HEK293 (cell line): ENCODE measurements around the gene CCDC34.
A peak's percentile ranks its signal among the peaks of the same experiment; 100 is the strongest.

Experiments
- CTCF ChIA-PET: fragments of 350-600 bp; formaldehyde crosslinking; extraction: SDS; loops from one replicate; lab custom pipeline; 2021; ENCODE audit warnings: antibody characterized with exemption; lab: Yijun Ruan, JAX
- POLR2A ChIA-PET: fragments of 300-600 bp; formaldehyde crosslinking; extraction: SDS; loops from one replicate; lab custom pipeline; 2020; ENCODE audit warnings: antibody characterized with exemption, inconsistent platforms; lab: Yijun Ruan, JAX
- H3K27ac ChIP-seq: fragments of 200-500 bp; sonication (Bioruptor generic); 2 replicates; pipeline ENCODE4 v1.5.1; 2014; ENCODE audit warnings: low read depth, low read length, control low read depth, inconsistent platforms; ENCODE audit errors: extremely low read depth
- H3K36me3 ChIP-seq, 2 experiments: fragments of 200-500 bp in 1 of 2; sonication (Bioruptor generic) in 1 of 2; 1 replicate in 1 of 2; 2 replicates in 1 of 2; pipeline ENCODE4 v1.5.1; 2014 to 2017; ENCODE audit warnings: inconsistent platforms in 2 of 2, low read length in 2 of 2; ENCODE audit not compliant: control insufficient read depth in 2 of 2, insufficient read depth in 1 of 2
- H3K4me1 ChIP-seq: fragments of 200-500 bp; sonication (Bioruptor generic); 2 replicates; pipeline ENCODE4 v1.5.1; 2014; ENCODE audit warnings: mild to moderate bottlenecking, low read length, inconsistent platforms; ENCODE audit not compliant: control insufficient read depth, insufficient read depth
- H3K4me3 ChIP-seq: 2 replicates; pipeline ENCODE4 v1.5.1; 2011; ENCODE audit warnings: low read depth, mild to moderate bottlenecking, control low read depth, low read length, moderate library complexity
- H3K9me3 ChIP-seq: fragments of 200-500 bp; sonication (Bioruptor generic); 2 replicates; pipeline ENCODE4 v1.5.1; 2014; ENCODE audit warnings: low read depth, low read length, inconsistent platforms; ENCODE audit not compliant: control insufficient read depth, insufficient read depth
- FEZF1 ChIP-seq: fragments of 450-650 bp; formaldehyde crosslinking; IDR thresholded peaks from 2 replicates; pipeline ENCODE4 v1.5.1; 2016; ENCODE audit warnings: missing biosample characterization, missing genetic modification characterization
- MEIS1 ChIP-seq: sonication (generic); formaldehyde crosslinking; IDR thresholded peaks from 2 replicates; pipeline ENCODE4 v1.8.1; 2022; ENCODE audit warnings: missing genetic modification reagents, mild to moderate bottlenecking, borderline replicate concordance
- OSR2 ChIP-seq: fragments of 450-650 bp; formaldehyde crosslinking; IDR thresholded peaks from 2 replicates; pipeline ENCODE4 v1.5.1; 2016; ENCODE audit warnings: missing biosample characterization, missing genetic modification characterization
- SCRT1 ChIP-seq: fragments of 450-650 bp; formaldehyde crosslinking; IDR thresholded peaks from 2 replicates; pipeline ENCODE4 v1.5.1; 2016; ENCODE audit warnings: missing biosample characterization, missing genetic modification characterization, borderline replicate concordance
- SCRT2 ChIP-seq: fragments of 450-650 bp; formaldehyde crosslinking; IDR thresholded peaks from 2 replicates; pipeline ENCODE4 v1.5.1; 2016; ENCODE audit warnings: missing biosample characterization, missing genetic modification characterization
- TCF7L2 ChIP-seq: IDR thresholded peaks from 2 replicates; pipeline ENCODE4 v1.6.1; 2011; ENCODE audit warnings: low read depth, mild to moderate bottlenecking, inconsistent platforms, low read length, moderate library complexity, borderline replicate concordance
- YY1 ChIP-seq: fragments of 450-650 bp; formaldehyde crosslinking; IDR thresholded peaks from 2 replicates; pipeline ENCODE4 v1.5.1; 2018; ENCODE audit warnings: missing biosample characterization, missing genetic modification characterization
- ZBTB21 ChIP-seq: fragments of 450-650 bp; formaldehyde crosslinking; IDR thresholded peaks from 2 replicates; pipeline ENCODE4 v1.5.1; 2017; ENCODE audit warnings: missing biosample characterization, missing genetic modification characterization
- ZEB2 ChIP-seq: fragments of 450-650 bp; formaldehyde crosslinking; IDR thresholded peaks from 2 replicates; pipeline ENCODE4 v1.5.1; 2016; ENCODE audit warnings: missing biosample characterization, missing genetic modification characterization
- ZFP69B ChIP-seq: fragments of 450-650 bp; formaldehyde crosslinking; IDR thresholded peaks from 2 replicates; pipeline ENCODE4 v1.5.1; 2016; ENCODE audit warnings: missing biosample characterization, missing genetic modification characterization
- ZNF202 ChIP-seq: fragments of 450-650 bp; formaldehyde crosslinking; IDR thresholded peaks from 2 replicates; pipeline ENCODE4 v1.5.1; 2016; ENCODE audit warnings: missing biosample characterization, missing genetic modification characterization, borderline replicate concordance
- ZNF221 ChIP-seq: fragments of 450-650 bp; formaldehyde crosslinking; IDR thresholded peaks from 2 replicates; pipeline ENCODE4 v1.5.1; 2017; ENCODE audit warnings: missing biosample characterization, missing genetic modification characterization, borderline replicate concordance
- ZNF248 ChIP-seq: fragments of 450-650 bp; formaldehyde crosslinking; IDR thresholded peaks from 2 replicates; pipeline ENCODE4 v1.5.1; 2017; ENCODE audit warnings: missing biosample characterization, missing genetic modification characterization
- ZNF571 ChIP-seq: fragments of 450-650 bp; formaldehyde crosslinking; IDR thresholded peaks from 2 replicates; pipeline ENCODE4 v1.5.0; 2017; ENCODE audit warnings: missing biosample characterization, missing genetic modification characterization
- ZNF580 ChIP-seq: fragments of 450-650 bp; formaldehyde crosslinking; IDR thresholded peaks from 2 replicates; pipeline ENCODE4 v1.5.1; 2016; ENCODE audit warnings: missing biosample characterization, missing genetic modification characterization
- ZNF843 ChIP-seq: fragments of 450-650 bp; formaldehyde crosslinking; IDR thresholded peaks from 2 replicates; pipeline ENCODE4 v1.5.1; 2016; ENCODE audit warnings: missing biosample characterization, missing genetic modification characterization
- TF ChIP-seq, protein P1 (sequence below): fragments of 450-650 bp; formaldehyde crosslinking; IDR thresholded peaks from 2 replicates; pipeline ENCODE4 v1.5.1; 2016; ENCODE audit warnings: missing biosample characterization, missing genetic modification characterization

Gene CCDC34

GRCh38 chr11:27356624-27357222, 6.3 kb downstream of the CCDC34 start:
- Histone ChIP-seq H3K36me3 (peaks cover 0 to 12% of the 10 kb centered on the region in 2 experiments; a peak in 1 of 3 replicates), H3K4me1 (0 out of 2 replicates have a peak, but pooled peaks cover 6% of the 10 kb centered on the region), H3K4me3 (no peak overlapping the region), H3K9me3 (no peaks in the 10 kb centered on the region; the same call in 1 of the 2 replicates), H3K27ac (no peak overlapping the region)
- TF ChIP-seq ZNF248 (tag by site-specific recombination) (no peak), ZNF202 (tag by site-specific recombination) (no peak), YY1 (tag by site-specific recombination) (no peak), ZNF843 (tag by site-specific recombination) (no peak)
- POLR2A ChIA-PET = no interaction called here
- CTCF ChIA-PET = interaction anchor here (1.0 kb wide), 1 partner anchor 129 kb away, joined by 3 read pairs; no protein-coding TSS in a partner anchor

- Histone ChIP-seq H3K4me3 (no peak overlapping the region), H3K27ac (no peak overlapping the region), H3K36me3 (peaks cover 0 to 6% of the 10 kb centered on the region in 2 experiments; a peak in 1 of 3 replicates), H3K4me1 (0 out of 2 replicates have a peak, but pooled peaks cover 6% of the 10 kb centered on the region), H3K9me3 (no peaks in the 10 kb centered on the region; the same call in 1 of the 2 replicates)
- ChIA-PET CTCF (interaction anchor here (0.9 kb wide), 1 partner anchor 130 kb away, joined by 3 read pairs; no protein-coding TSS in a partner anchor), POLR2A (no interaction called here)
- TF ChIP-seq MEIS1 (CRISPR knock-in tag) (no peak), ZNF580 (tag by site-specific recombination) (no peak), ZNF571 (tag by site-specific recombination) (no peak), ZNF221 (tag by site-specific recombination) (no peak)
Observed at GRCh38 chr11:27355575-27356104, 7.4 kb downstream of the CCDC34 start.

DNA sequence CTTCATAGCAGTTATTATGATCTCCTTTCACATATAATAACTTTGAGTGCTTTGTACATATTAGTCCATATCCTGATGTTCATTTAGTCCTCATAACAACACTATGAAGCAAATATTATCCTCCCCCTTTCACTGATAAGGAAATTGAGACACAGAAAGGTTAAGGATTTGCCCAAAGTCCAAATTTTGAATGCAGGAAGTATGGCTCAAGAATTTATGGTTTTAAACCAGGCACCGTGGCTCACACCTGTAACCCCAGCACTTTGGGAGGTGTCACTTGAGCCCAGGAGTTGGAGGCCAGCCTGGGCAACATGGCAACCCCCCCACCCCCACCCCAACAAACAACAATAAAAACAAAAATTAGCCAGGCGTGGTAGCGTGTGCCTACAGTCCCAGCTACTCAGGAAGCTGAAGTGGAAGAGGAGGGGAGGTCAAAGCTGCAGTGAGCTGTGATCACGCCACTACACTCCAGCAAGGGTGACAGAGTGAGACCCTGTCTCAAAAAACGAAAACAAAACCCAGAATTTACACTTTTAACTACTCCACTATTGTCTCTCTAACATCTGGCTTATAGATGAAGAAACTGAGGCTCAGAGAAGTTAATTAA, 8.6 kb downstream of the CCDC34 start:
- no peak overlapping the region for H3K27ac ChIP-seq
- POLR2A ChIA-PET = no interaction called here

More for the DNA sequence above, 8.6 kb downstream of the CCDC34 start:
- H3K9me3 ChIP-seq = no peaks in the 10 kb centered on the region; the same call in 1 of the 2 replicates
- TF ChIP-seq ZEB2 = peak; percentile 41; the same call in 1 of the 2 replicates
- TF ChIP-seq SCRT1 (tag by site-specific recombination) = 0 out of 2 replicates have a peak, but pooled peaks have one; percentile 16
- TF ChIP-seq TCF7L2 = 0 out of 2 replicates have a peak, but pooled peaks have one; percentile 35
- no peak for TF ChIP-seq ZFP69B (tag by site-specific recombination)
- TF ChIP-seq OSR2 (tag by site-specific recombination) = peak; percentile 53; the same call in 1 of the 2 replicates
- TF ChIP-seq SCRT2 (tag by site-specific recombination) = 0 out of 2 replicates have a peak, but pooled peaks have one; percentile 12
- peak; percentile 23; the same call in 1 of the 2 replicates for TF ChIP-seq FEZF1 (tag by site-specific recombination)
- TF ChIP-seq, protein P1, sequence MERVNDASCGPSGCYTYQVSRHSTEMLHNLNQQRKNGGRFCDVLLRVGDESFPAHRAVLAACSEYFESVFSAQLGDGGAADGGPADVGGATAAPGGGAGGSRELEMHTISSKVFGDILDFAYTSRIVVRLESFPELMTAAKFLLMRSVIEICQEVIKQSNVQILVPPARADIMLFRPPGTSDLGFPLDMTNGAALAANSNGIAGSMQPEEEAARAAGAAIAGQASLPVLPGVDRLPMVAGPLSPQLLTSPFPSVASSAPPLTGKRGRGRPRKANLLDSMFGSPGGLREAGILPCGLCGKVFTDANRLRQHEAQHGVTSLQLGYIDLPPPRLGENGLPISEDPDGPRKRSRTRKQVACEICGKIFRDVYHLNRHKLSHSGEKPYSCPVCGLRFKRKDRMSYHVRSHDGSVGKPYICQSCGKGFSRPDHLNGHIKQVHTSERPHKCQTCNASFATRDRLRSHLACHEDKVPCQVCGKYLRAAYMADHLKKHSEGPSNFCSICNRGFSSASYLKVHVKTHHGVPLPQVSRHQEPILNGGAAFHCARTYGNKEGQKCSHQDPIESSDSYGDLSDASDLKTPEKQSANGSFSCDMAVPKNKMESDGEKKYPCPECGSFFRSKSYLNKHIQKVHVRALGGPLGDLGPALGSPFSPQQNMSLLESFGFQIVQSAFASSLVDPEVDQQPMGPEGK (tag by site-specific recombination) = peak; percentile 14; the same call in 1 of the 2 replicates
- no peak for TF ChIP-seq ZBTB21 (tag by site-specific recombination)
- no peak overlapping the region for H3K4me3 ChIP-seq
- CTCF ChIA-PET = no interaction called here
- H3K36me3 ChIP-seq = no peaks in the 10 kb centered on the region
- 0 out of 2 replicates have a peak, but pooled peaks cover 6% of the 10 kb centered on the region for H3K4me1 ChIP-seq
